Measurements from ENCODE around the gene RBKS. TPM values are rescaled to one million over a fixed set of nuclear protein-coding genes. Genes with fewer than 3 reads are reported as not detected.

RBKS gene
- total and polyA plus RNA-seq, 2 of the 13 experiments (the other 11 are each of a cell fraction or from before 2014, with no cell fraction given), result 7.7 to 8.3 TPM

DNA sequence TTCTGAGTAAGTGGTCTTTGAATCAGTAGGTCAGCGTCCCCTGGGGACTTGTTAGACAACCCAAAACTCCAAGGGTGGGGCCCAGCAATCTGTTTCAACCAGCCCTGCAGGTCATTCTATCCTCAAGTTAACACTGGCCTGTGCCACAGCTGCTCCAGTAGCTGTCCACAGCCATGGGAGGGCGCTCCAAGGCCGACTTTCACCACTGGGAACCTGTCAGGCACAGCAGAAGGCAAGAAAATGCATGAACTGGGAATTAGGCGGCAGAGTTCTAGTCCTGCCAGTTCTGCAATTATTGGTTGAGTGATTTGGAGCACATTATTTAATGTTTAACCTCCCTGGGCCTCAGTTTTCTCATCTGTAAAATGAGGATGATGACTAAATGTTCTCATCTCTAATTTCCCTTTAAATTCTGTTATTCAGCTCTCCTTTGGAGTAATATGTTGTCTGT lies 136.0 kb downstream of the RBKS start (continued):
- no peak for TF ChIP-seq DMAP1 (CRISPR knock-in tag; IDR thresholded peaks at IDR 0.05)
- TF ChIP-seq, protein P1, sequence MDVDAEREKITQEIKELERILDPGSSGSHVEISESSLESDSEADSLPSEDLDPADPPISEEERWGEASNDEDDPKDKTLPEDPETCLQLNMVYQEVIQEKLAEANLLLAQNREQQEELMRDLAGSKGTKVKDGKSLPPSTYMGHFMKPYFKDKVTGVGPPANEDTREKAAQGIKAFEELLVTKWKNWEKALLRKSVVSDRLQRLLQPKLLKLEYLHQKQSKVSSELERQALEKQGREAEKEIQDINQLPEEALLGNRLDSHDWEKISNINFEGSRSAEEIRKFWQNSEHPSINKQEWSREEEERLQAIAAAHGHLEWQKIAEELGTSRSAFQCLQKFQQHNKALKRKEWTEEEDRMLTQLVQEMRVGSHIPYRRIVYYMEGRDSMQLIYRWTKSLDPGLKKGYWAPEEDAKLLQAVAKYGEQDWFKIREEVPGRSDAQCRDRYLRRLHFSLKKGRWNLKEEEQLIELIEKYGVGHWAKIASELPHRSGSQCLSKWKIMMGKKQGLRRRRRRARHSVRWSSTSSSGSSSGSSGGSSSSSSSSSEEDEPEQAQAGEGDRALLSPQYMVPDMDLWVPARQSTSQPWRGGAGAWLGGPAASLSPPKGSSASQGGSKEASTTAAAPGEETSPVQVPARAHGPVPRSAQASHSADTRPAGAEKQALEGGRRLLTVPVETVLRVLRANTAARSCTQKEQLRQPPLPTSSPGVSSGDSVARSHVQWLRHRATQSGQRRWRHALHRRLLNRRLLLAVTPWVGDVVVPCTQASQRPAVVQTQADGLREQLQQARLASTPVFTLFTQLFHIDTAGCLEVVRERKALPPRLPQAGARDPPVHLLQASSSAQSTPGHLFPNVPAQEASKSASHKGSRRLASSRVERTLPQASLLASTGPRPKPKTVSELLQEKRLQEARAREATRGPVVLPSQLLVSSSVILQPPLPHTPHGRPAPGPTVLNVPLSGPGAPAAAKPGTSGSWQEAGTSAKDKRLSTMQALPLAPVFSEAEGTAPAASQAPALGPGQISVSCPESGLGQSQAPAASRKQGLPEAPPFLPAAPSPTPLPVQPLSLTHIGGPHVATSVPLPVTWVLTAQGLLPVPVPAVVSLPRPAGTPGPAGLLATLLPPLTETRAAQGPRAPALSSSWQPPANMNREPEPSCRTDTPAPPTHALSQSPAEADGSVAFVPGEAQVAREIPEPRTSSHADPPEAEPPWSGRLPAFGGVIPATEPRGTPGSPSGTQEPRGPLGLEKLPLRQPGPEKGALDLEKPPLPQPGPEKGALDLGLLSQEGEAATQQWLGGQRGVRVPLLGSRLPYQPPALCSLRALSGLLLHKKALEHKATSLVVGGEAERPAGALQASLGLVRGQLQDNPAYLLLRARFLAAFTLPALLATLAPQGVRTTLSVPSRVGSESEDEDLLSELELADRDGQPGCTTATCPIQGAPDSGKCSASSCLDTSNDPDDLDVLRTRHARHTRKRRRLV (CRISPR knock-in tag; IDR thresholded peaks at IDR 0.05), result no peak
- no peak for TF ChIP-seq IKZF4 (CRISPR knock-in tag; IDR thresholded peaks at IDR 0.05; ENCODE audit: borderline replicate concordance, low read depth, not compliant biosample characterization)
- 0 out of 2 replicates have a peak, but pooled peaks have one; percentile 25 for TF ChIP-seq HMG20A (CRISPR knock-in tag; IDR thresholded peaks at IDR 0.05; ENCODE audit: borderline replicate concordance)
- TF ChIP-seq, protein P2, sequence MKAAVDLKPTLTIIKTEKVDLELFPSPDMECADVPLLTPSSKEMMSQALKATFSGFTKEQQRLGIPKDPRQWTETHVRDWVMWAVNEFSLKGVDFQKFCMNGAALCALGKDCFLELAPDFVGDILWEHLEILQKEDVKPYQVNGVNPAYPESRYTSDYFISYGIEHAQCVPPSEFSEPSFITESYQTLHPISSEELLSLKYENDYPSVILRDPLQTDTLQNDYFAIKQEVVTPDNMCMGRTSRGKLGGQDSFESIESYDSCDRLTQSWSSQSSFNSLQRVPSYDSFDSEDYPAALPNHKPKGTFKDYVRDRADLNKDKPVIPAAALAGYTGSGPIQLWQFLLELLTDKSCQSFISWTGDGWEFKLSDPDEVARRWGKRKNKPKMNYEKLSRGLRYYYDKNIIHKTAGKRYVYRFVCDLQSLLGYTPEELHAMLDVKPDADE (CRISPR knock-in tag; IDR thresholded peaks at IDR 0.05), result no peak
- TF ChIP-seq, protein P3, sequence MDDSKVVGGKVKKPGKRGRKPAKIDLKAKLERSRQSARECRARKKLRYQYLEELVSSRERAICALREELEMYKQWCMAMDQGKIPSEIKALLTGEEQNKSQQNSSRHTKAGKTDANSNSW (CRISPR knock-in tag; IDR thresholded peaks at IDR 0.05; ENCODE audit: borderline replicate concordance), result no peak
- TF ChIP-seq, protein P4, sequence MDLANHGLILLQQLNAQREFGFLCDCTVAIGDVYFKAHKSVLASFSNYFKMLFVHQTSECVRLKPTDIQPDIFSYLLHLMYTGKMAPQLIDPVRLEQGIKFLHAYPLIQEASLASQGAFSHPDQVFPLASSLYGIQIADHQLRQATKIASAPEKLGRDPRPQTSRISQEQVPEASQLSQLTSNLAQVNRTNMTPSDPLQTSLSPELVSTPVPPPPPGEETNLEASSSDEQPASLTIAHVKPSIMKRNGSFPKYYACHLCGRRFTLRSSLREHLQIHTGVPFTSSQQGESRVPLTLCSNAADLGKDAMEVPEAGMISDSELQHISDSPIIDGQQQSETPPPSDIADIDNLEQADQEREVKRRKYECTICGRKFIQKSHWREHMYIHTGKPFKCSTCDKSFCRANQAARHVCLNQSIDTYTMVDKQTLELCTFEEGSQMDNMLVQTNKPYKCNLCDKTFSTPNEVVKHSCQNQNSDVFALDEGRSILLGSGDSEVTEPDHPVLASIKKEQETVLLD (CRISPR knock-in tag; IDR thresholded peaks at IDR 0.05; ENCODE audit: low read depth), result no peak
- TF ChIP-seq, protein P5, sequence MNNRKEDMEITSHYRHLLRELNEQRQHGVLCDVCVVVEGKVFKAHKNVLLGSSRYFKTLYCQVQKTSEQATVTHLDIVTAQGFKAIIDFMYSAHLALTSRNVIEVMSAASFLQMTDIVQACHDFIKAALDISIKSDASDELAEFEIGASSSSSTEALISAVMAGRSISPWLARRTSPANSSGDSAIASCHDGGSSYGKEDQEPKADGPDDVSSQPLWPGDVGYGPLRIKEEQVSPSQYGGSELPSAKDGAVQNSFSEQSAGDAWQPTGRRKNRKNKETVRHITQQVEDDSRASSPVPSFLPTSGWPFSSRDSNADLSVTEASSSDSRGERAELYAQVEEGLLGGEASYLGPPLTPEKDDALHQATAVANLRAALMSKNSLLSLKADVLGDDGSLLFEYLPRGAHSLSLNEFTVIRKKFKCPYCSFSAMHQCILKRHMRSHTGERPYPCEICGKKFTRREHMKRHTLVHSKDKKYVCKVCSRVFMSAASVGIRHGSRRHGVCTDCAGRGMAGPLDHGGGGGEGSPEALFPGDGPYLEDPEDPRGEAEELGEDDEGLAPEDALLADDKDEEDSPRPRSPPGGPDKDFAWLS (CRISPR knock-in tag; IDR thresholded peaks at IDR 0.05; ENCODE audit: borderline replicate concordance), result no peak
- TF ChIP-seq, protein P6, sequence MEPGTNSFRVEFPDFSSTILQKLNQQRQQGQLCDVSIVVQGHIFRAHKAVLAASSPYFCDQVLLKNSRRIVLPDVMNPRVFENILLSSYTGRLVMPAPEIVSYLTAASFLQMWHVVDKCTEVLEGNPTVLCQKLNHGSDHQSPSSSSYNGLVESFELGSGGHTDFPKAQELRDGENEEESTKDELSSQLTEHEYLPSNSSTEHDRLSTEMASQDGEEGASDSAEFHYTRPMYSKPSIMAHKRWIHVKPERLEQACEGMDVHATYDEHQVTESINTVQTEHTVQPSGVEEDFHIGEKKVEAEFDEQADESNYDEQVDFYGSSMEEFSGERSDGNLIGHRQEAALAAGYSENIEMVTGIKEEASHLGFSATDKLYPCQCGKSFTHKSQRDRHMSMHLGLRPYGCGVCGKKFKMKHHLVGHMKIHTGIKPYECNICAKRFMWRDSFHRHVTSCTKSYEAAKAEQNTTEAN (CRISPR knock-in tag; conservative IDR thresholded peaks at IDR 0.05), result no peak
- peak; percentile 84 for TF ChIP-seq SALL1 (CRISPR knock-in tag; IDR thresholded peaks at IDR 0.05)
- TF ChIP-seq KLF6 (CRISPR knock-in tag; IDR thresholded peaks at IDR 0.05), result peak; percentile 66; the same call in 1 of the 2 replicates
- TF ChIP-seq, protein P7, sequence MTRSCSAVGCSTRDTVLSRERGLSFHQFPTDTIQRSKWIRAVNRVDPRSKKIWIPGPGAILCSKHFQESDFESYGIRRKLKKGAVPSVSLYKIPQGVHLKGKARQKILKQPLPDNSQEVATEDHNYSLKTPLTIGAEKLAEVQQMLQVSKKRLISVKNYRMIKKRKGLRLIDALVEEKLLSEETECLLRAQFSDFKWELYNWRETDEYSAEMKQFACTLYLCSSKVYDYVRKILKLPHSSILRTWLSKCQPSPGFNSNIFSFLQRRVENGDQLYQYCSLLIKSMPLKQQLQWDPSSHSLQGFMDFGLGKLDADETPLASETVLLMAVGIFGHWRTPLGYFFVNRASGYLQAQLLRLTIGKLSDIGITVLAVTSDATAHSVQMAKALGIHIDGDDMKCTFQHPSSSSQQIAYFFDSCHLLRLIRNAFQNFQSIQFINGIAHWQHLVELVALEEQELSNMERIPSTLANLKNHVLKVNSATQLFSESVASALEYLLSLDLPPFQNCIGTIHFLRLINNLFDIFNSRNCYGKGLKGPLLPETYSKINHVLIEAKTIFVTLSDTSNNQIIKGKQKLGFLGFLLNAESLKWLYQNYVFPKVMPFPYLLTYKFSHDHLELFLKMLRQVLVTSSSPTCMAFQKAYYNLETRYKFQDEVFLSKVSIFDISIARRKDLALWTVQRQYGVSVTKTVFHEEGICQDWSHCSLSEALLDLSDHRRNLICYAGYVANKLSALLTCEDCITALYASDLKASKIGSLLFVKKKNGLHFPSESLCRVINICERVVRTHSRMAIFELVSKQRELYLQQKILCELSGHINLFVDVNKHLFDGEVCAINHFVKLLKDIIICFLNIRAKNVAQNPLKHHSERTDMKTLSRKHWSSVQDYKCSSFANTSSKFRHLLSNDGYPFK (CRISPR knock-in tag; IDR thresholded peaks at IDR 0.05; ENCODE audit: borderline replicate concordance), result no peak
- TF ChIP-seq, protein P8, sequence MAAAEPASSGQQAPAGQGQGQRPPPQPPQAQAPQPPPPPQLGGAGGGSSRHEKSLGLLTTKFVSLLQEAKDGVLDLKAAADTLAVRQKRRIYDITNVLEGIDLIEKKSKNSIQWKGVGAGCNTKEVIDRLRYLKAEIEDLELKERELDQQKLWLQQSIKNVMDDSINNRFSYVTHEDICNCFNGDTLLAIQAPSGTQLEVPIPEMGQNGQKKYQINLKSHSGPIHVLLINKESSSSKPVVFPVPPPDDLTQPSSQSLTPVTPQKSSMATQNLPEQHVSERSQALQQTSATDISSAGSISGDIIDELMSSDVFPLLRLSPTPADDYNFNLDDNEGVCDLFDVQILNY (CRISPR knock-in tag; conservative IDR thresholded peaks at IDR 0.05), result no peak

Data from HepG2 (cell line).